Measurements from ENCODE around the gene LETM1.

DNA sequence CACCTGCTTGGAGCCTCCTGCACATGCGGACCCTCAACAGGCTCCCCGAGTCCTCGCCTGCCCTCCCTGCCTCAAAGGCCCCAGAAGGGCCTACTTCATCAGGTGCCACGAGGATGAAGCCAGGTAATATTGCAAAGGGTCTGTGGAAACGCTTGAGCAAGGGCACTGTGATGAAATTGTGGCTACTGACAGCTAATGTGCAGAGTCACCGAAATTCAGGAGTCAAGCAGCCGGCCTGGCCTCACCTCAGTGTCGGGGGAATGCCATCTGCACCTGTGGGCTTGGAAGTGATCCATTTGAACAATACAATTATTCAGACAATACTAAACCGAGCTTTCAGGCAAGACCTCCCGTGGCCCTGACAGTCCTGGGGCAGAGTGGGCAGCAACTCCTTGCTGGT, 66.0 kb downstream of the LETM1 start:
- TF ChIP-seq TAF1 (IDR thresholded peaks at IDR 0.05; ENCODE audit: borderline replicate concordance, insufficient read depth, low read length) (no peak), POLR2AphosphoS5 (IDR thresholded peaks at IDR 0.05; ENCODE audit: low read depth, low read length) (no peak)
- TF ChIP-seq, protein P1, sequence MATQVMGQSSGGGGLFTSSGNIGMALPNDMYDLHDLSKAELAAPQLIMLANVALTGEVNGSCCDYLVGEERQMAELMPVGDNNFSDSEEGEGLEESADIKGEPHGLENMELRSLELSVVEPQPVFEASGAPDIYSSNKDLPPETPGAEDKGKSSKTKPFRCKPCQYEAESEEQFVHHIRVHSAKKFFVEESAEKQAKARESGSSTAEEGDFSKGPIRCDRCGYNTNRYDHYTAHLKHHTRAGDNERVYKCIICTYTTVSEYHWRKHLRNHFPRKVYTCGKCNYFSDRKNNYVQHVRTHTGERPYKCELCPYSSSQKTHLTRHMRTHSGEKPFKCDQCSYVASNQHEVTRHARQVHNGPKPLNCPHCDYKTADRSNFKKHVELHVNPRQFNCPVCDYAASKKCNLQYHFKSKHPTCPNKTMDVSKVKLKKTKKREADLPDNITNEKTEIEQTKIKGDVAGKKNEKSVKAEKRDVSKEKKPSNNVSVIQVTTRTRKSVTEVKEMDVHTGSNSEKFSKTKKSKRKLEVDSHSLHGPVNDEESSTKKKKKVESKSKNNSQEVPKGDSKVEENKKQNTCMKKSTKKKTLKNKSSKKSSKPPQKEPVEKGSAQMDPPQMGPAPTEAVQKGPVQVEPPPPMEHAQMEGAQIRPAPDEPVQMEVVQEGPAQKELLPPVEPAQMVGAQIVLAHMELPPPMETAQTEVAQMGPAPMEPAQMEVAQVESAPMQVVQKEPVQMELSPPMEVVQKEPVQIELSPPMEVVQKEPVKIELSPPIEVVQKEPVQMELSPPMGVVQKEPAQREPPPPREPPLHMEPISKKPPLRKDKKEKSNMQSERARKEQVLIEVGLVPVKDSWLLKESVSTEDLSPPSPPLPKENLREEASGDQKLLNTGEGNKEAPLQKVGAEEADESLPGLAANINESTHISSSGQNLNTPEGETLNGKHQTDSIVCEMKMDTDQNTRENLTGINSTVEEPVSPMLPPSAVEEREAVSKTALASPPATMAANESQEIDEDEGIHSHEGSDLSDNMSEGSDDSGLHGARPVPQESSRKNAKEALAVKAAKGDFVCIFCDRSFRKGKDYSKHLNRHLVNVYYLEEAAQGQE (IDR thresholded peaks at IDR 0.05; ENCODE audit: insufficient read depth in 1 of 2, low read depth in 2 of 2, low read length in 2 of 2), result no peak

All from PFSK-1 (cell line).